ENCODE data around the gene VTI1B.
"Not testable (repeated sequence)": the region's sequence is repeated elsewhere in the genome, so short reads cannot be mapped to it uniquely, and the experiment has no call there.

Gene VTI1B

GRCh38 chr14:67627519-67627918, 46.9 kb downstream of the VTI1B start:
- no peak for DNase-seq (ENCODE audit: low read depth)

DNA sequence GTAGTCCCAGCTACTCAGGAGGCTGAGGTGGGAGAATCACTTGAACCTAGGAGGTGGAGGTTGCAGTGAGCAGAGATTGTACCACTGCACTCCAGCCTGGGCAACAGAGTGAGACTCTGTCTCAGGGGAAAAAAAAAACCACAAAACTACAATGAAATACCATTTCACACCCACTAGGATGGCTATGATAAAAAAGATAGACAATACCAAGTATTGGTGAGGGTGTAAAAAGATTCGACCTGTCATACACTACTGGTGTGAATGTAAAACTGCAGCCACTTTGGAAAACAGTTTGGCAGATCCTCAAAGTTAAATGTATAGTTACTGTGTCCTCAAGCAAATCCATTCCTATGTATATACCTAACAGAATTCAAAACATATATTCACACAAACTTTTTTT, 48.3 kb downstream of the VTI1B start:
- DNase-seq (ENCODE audit: low read depth) = not testable (repeated sequence)

DNA sequence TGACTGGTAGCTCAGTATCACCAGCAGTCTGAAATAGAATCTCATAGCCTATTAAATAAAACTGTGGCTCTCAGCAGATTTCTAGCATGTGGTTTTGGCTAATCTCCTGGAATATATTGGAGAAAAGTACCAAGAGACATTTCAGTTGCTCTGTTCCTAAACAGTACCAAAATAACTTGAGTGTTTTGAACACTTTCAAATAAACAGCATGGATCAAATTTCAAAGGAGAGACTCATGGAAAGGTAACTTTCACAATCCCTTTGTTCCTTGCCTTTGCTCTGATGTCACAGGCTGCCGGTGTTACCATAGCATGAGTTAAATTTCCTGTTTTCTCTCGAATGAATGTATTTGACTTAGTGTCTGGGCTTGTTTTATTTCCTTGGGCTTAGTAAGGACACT, 51.3 kb downstream of the VTI1B start:
- no peak for DNase-seq (ENCODE audit: low read depth)

DNA sequence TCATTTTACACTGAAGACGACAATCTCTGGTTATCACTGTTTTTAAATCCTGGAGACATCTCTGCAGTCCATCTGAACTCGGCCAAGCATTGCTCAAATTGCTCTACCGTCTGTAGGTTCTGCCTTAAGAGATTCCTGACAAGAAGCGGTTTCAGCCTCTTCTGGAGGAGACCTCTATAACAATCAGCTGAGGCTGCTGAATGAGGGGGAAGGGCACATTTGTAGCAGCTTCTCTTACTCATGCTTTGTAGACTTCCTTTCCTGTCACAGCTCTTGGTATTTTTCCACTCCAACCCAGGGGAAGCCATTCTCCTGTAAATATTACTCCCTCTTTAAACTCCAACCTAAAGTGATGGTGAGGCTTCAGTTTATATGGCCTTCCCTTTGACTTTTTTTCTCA, 51.8 kb downstream of the VTI1B start:
- no peak for DNase-seq (ENCODE audit: low read depth)

GRCh38 chr14:67620217-67620785, 54.1 kb downstream of the VTI1B start:
- DNase-seq (ENCODE audit: low read depth) = no peak

DNA sequence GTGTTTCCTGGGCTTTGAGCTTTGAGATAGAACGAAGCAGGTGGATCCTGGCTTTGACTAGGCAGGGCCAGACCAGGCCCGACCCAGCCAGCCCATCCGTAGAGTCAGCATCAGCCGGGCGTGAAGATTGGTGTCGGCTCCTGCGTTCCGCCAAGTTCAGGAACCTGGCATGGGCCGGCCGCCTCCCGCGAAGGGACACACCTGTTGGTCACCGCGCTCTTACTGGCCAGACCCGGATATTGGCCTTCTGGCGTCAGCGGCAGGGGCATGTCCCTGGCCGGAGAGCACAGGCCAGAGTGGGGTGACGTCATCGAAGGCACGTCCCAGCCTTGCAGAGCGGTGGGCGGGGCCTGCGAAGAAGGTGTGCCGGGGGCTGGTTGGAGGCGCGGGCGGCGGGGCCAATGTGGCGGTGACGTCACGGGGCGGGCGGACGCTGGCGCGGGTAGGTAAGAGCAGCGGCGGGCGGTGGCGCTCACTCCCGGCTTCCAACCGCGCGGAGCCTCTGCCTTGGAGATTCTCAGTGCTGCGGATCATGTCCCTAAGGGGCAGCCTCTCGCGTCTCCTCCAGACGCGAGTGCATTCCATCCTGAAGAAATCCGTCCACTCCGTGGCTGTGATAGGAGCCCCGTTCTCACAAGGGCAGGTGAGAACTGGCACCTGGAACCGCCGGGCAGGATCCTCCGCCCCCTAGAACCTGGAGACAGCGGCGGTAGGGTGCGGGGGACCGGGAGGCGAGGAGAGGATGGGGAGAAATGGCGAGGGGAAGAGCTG, 54.8 kb downstream of the VTI1B start, which contains the start of gene ARG2:
TSS of gene ARG2 (plus strand) at position 475 of the 771 bp plus-strand sequence. CDS start at position 533, 58 bp downstream.
- DNase-seq (ENCODE audit: low read depth) = peak; percentile 95

DNA sequence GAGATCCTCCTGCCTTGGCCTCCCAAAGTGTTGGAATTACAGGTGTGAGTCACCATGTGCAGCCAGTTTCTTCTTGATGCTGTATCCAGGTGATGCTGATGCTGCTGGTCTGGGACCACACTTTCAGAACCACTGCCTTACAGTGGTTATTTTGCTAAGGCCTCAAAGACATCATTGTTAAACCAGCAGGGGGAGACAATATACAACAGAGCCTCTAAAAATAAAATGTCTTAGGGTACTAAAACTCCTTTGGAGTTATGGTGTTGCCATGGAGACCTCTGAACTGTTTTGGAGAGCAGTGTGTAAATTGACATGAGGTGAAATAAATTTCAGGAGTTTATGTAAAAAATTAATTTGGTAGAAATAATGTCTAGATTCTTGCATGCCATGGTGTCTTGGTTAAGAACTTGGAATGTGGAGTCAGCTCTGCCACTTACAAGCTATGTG, 55.8 kb downstream of the VTI1B start:
- no peak for DNase-seq (ENCODE audit: low read depth)

GRCh38 chr14:67610491-67610890, 63.9 kb downstream of the VTI1B start:
- no peak for DNase-seq (ENCODE audit: low read depth)

- DNase-seq (ENCODE audit: low read depth) = no peak
Observed at GRCh38 chr14:67609642-67610310, 64.7 kb downstream of the VTI1B start.

GRCh38 chr14:67607646-67608045, 66.8 kb downstream of the VTI1B start:
- DNase-seq (ENCODE audit: low read depth) = no peak

GRCh38 chr14:67602995-67603545, 71.4 kb downstream of the VTI1B start:
- DNase-seq (ENCODE audit: low read depth) = no peak

DNA sequence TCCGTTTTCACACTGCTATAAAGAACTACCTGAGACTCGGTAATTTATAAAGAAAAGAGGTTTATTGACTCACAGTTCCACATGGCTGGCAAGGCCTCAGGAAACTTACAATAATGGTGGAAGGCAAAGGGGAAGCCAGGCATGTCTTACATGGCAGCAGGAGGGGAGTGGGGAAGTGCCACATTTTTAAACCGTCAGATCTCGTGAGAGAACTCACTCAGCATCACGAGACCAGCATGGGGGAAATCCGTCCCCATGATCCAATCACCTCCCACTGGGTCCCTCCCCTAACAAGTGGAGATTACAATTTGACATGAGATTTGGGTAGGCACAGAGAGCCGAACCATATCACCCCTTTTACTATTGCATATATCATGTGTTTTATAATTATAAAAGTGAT, 72.4 kb downstream of the VTI1B start:
- DNase-seq (ENCODE audit: low read depth) = no peak

- not testable (repeated sequence) for DNase-seq (ENCODE audit: low read depth)
Observed at GRCh38 chr14:67600562-67600974, 73.9 kb downstream of the VTI1B start.

DNA sequence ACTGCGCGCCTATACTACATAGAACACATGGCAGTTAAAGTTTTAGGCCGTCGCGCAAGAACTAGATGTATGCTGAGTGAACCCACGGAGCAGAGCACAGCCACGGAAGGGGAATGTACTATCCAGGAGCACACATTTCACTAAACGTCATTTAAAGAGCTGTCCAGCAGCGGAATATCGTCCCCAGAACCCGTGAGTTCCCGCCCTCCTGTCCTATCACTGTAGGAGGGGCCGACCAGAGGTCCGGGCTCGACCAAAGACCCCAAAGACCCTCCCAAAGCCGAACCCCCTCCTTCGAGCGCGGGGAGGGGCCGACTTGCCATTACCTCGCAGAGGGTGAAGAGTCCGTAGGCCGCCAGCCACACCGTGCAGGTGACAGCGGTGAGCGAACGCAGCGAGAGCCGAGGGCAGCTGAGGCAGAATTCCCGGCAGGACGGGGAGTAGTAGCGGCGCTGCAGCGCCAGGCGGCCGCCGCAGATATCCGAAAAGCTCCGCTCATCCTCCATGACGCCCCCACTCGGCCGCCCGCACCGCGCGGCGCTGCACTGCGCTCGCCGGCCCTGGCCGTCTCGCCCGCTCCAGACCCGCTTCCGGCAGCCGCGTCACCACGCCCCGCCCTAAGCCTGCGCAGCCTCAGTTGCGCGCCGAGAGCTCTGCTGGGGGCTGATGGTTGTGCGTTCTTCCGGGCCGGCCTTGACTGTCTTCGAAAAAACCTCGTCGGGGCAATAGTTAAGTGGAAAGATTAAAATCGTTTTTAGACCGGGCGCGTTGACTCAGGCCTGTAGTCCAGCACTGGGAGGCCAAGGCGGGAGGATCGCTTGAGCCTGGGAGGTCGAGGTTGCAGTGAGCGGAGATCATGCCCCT, 74.5 kb downstream of the VTI1B start, which contains the start of gene PIGH:
TSS of gene PIGH (minus strand) at position 571 of the 864 bp plus-strand sequence. CDS start at position 506, 65 bp downstream.
- peak; percentile 91 for DNase-seq (ENCODE audit: low read depth)

All from activated T-cell treated with anti-CD3 and anti-CD28 coated beads for 1 hour (primary cell).